ENCODE data around the gene GPBAR1. TPM values are rescaled to one million over a fixed set of nuclear protein-coding genes. Genes with fewer than 3 reads are reported as not detected.

Gene GPBAR1
- total RNA-seq, 1 experiment from 2014 or later = 0.20 TPM

DNA sequence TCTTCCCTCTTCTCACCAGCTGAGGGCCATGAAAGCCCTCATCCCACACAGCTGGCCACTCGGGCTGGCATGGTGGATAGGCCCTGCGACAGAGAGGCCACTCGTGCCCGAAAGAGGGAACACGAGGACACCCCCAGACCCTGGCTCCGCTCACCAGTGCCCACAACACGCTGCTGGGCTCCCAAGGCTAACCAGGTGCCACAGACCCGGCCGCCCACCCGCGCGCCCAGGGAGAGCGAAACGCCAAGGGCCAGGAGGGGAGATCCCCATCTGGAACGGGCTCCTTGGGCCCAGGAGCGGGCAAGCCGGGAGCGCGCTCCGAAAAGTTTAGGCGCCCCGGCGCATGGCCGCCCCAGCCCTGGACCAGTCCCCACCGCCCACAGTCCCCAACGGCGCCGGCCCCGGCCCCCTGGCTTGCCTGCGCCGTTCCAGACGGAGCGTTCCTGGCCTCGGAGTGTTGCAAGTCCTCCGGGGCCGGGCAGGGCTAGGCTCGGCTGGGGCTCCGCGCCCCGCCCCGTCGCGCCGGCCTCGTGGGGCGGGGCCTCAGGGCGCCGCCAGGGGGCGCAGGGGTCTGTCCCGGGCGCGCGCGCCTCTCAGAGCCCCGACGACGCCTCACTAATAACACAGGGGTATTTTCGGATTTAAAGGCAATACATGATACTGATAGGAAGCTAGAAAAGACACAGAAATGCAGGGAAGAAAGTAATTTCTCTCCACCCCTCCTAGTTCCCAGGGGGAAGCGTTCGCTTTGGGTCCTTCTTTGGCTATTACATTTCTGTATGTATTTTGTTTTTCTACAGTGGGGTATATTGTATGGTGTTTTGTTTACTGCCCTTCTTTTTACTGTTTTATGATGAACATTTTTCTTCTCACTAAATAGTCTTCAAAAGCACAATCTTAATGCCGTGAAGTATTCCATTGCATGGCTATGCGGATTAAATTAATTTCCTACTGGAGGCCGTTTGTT is 31.5 kb downstream of the GPBAR1 start, which contains the start of gene TMBIM1 (continued):
- TF ChIP-seq, protein P1, sequence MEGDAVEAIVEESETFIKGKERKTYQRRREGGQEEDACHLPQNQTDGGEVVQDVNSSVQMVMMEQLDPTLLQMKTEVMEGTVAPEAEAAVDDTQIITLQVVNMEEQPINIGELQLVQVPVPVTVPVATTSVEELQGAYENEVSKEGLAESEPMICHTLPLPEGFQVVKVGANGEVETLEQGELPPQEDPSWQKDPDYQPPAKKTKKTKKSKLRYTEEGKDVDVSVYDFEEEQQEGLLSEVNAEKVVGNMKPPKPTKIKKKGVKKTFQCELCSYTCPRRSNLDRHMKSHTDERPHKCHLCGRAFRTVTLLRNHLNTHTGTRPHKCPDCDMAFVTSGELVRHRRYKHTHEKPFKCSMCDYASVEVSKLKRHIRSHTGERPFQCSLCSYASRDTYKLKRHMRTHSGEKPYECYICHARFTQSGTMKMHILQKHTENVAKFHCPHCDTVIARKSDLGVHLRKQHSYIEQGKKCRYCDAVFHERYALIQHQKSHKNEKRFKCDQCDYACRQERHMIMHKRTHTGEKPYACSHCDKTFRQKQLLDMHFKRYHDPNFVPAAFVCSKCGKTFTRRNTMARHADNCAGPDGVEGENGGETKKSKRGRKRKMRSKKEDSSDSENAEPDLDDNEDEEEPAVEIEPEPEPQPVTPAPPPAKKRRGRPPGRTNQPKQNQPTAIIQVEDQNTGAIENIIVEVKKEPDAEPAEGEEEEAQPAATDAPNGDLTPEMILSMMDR (IDR thresholded peaks at IDR 0.05) = peak; percentile 89
- TF ChIP-seq, protein P2, sequence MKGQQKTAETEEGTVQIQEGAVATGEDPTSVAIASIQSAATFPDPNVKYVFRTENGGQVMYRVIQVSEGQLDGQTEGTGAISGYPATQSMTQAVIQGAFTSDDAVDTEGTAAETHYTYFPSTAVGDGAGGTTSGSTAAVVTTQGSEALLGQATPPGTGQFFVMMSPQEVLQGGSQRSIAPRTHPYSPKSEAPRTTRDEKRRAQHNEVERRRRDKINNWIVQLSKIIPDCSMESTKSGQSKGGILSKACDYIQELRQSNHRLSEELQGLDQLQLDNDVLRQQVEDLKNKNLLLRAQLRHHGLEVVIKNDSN (CRISPR knock-in tag; IDR thresholded peaks at IDR 0.05) = no peak
- TF ChIP-seq ATF1 (CRISPR knock-in tag; IDR thresholded peaks at IDR 0.05) (peak; percentile 70; the same call in 1 of the 2 replicates), RORB (CRISPR knock-in tag; IDR thresholded peaks at IDR 0.05) (no peak)
- TF ChIP-seq, protein P3, sequence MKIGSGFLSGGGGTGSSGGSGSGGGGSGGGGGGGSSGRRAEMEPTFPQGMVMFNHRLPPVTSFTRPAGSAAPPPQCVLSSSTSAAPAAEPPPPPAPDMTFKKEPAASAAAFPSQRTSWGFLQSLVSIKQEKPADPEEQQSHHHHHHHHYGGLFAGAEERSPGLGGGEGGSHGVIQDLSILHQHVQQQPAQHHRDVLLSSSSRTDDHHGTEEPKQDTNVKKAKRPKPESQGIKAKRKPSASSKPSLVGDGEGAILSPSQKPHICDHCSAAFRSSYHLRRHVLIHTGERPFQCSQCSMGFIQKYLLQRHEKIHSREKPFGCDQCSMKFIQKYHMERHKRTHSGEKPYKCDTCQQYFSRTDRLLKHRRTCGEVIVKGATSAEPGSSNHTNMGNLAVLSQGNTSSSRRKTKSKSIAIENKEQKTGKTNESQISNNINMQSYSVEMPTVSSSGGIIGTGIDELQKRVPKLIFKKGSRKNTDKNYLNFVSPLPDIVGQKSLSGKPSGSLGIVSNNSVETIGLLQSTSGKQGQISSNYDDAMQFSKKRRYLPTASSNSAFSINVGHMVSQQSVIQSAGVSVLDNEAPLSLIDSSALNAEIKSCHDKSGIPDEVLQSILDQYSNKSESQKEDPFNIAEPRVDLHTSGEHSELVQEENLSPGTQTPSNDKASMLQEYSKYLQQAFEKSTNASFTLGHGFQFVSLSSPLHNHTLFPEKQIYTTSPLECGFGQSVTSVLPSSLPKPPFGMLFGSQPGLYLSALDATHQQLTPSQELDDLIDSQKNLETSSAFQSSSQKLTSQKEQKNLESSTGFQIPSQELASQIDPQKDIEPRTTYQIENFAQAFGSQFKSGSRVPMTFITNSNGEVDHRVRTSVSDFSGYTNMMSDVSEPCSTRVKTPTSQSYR (CRISPR knock-in tag; IDR thresholded peaks at IDR 0.05) = no peak
- TF ChIP-seq, protein P4, sequence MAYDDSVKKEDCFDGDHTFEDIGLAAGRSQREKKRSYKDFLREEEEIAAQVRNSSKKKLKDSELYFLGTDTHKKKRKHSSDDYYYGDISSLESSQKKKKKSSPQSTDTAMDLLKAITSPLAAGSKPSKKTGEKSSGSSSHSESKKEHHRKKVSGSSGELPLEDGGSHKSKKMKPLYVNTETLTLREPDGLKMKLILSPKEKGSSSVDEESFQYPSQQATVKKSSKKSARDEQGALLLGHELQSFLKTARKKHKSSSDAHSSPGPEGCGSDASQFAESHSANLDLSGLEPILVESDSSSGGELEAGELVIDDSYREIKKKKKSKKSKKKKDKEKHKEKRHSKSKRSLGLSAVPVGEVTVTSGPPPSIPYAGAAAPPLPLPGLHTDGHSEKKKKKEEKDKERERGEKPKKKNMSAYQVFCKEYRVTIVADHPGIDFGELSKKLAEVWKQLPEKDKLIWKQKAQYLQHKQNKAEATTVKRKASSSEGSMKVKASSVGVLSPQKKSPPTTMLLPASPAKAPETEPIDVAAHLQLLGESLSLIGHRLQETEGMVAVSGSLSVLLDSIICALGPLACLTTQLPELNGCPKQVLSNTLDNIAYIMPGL (CRISPR knock-in tag; IDR thresholded peaks at IDR 0.05) = peak; percentile 85; the same call in 1 of the 2 replicates

DNA sequence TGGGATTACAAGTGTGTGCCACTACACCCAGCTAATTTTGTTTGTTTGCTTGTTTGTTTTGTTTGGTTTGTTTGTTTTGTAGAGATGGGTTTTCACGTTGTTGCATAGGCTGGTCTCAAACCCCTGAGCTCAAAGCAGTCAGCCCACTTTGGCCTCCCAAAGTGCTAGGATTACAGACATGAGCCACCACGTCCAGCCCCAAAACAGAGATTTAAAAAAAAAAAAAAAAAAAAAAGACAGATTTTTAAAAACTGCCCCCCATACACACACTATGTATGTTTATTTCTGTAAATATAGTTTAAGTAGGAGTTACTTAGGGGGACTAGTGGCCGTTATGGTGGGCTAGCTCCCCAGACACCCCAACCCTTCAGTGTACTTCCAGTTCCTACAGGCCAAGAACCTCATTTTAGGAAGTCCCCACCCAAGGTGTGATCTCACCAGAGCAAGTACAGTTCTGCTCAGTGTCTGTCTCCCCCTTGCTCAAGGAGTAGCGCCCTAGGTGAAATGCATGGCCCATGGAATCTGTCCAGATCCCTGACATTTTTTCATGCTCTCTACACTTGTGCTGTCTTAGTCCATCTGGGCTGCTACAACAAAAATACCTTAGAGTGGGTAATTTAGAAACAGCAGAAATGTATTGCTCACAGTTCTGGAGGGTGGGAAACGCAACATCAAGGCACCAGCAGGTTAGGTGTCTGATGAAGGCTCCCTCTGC is 33.1 kb downstream of the GPBAR1 start:
- Mint-ChIP-seq H3K36me3 (no peaks in the 10 kb centered on the region), H3K27ac (no peak overlapping the region), H3K9me3 (no peaks in the 10 kb centered on the region), H3K4me1 (peaks cover 46% of the 10 kb centered on the region), H3K4me3 (no peak overlapping the region), H3K27me3 (ENCODE audit: low read depth) (peaks cover 4% of the 10 kb centered on the region; the same call in 1 of the 2 replicates)
- ChIA-PET POLR2A (interaction anchor here (0.7 kb wide), 1 partner anchor 783 kb away, joined by 8 read pairs; no protein-coding TSS in a partner anchor), CTCF (interaction anchor here (0.6 to 3.6 kb wide), 8 partner anchors 8 to 520 kb away, joined by 3 to 17 read pairs (median 4); partner anchors contain the start of gene CATIP)
- ATAC-seq (no peak), DNase-seq (ENCODE audit: low spot score) (no peak)
- no peak for TF ChIP-seq ZNF317 (CRISPR knock-in tag; IDR thresholded peaks at IDR 0.05; ENCODE audit: borderline replicate concordance, low read depth)

DNA sequence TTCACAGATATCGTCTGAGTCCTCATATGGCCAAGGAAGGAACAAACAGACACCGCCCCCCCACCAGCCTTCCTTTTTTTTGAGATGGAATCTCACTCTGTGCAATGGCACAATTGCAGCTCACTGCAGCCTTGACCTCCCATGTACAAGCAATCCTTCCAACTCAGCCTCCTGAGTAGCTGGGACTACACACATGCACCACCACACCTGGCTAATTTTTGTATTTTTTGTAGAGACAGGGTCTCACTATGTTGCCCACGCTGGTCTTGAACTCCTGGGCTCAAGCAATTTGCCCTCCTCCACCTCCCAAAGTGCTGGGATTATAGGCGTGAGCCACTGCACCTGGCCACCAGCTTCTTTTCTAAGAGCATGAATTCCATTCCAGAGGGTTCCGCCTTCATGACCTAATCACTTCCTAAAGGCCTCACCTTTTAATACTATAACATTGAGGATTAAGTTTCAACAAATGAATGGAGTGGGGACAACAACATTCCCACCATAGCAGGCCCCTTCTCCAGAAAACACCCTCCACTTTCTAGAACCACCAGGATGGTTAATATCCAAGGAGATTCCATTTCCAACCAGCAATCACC is 33.7 kb downstream of the GPBAR1 start:
- ATAC-seq = no peak
- H3K36me3 Mint-ChIP-seq = no peaks in the 10 kb centered on the region
- H3K4me3 Mint-ChIP-seq = no peak overlapping the region
- ChIA-PET CTCF (interaction anchor here (1.7 to 3.6 kb wide), 2 partner anchors 63 to 102 kb away, joined by 8 to 17 read pairs; partner anchors contain the start of gene CATIP), POLR2A (no interaction called here)
- H3K27ac Mint-ChIP-seq = no peak overlapping the region
- peaks cover 46% of the 10 kb centered on the region for H3K4me1 Mint-ChIP-seq
- H3K27me3 Mint-ChIP-seq (ENCODE audit: low read depth) = peaks cover 4% of the 10 kb centered on the region; the same call in 1 of the 2 replicates
- DNase-seq (ENCODE audit: low spot score) = no peak
- H3K9me3 Mint-ChIP-seq = no peaks in the 10 kb centered on the region
- TF ChIP-seq, protein P5, sequence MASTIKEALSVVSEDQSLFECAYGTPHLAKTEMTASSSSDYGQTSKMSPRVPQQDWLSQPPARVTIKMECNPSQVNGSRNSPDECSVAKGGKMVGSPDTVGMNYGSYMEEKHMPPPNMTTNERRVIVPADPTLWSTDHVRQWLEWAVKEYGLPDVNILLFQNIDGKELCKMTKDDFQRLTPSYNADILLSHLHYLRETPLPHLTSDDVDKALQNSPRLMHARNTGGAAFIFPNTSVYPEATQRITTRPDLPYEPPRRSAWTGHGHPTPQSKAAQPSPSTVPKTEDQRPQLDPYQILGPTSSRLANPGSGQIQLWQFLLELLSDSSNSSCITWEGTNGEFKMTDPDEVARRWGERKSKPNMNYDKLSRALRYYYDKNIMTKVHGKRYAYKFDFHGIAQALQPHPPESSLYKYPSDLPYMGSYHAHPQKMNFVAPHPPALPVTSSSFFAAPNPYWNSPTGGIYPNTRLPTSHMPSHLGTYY (CRISPR knock-in tag; IDR thresholded peaks at IDR 0.05) = no peak
- TF ChIP-seq ZNF232 (CRISPR knock-in tag; IDR thresholded peaks at IDR 0.05) (no peak), ZNF121 (CRISPR knock-in tag; IDR thresholded peaks at IDR 0.05) (0 out of 2 replicates have a peak, but pooled peaks have one; percentile 22)
- TF ChIP-seq, protein P6, sequence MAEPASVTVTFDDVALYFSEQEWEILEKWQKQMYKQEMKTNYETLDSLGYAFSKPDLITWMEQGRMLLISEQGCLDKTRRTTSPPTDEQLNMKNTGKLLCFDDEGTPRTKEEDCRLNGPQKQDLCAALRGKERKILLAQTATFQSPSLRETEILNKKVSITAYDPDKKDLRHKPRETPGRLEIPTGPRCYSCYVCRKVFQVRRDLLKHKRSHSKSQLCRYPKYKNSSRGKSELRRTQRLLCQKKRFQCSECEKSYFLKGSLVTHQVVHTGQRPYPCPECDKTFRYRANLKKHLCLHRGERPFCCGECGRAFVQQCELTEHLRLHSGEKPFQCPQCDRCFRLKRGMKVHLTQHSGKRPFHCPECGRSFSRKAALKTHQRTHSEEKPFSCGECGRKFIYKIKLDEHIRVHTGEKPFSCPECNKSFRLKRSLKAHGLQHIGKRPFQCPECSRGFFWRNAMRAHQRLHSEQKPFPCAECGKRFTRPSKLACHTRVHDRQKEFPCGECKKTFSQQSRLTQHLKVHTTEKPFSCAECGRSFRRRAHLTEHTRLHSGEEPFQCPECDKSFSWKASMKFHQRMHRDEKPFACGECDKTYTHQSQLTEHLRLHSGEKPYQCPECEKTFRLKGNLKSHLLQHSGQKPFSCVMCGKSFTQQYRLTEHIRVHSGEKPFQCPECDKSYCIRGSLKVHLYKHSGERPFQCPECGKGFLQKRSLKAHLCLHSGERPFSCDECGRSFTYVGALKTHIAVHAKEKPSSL (CRISPR knock-in tag; conservative IDR thresholded peaks at IDR 0.05) = no peak
